ENCODE data around the gene CENPP. TPM values are rescaled to one million over a fixed set of nuclear protein-coding genes. Genes with fewer than 3 reads are reported as not detected.

Gene CENPP
- total RNA-seq, 2 experiments from 2014 or later, result 22.8 to 38.3 TPM

DNA sequence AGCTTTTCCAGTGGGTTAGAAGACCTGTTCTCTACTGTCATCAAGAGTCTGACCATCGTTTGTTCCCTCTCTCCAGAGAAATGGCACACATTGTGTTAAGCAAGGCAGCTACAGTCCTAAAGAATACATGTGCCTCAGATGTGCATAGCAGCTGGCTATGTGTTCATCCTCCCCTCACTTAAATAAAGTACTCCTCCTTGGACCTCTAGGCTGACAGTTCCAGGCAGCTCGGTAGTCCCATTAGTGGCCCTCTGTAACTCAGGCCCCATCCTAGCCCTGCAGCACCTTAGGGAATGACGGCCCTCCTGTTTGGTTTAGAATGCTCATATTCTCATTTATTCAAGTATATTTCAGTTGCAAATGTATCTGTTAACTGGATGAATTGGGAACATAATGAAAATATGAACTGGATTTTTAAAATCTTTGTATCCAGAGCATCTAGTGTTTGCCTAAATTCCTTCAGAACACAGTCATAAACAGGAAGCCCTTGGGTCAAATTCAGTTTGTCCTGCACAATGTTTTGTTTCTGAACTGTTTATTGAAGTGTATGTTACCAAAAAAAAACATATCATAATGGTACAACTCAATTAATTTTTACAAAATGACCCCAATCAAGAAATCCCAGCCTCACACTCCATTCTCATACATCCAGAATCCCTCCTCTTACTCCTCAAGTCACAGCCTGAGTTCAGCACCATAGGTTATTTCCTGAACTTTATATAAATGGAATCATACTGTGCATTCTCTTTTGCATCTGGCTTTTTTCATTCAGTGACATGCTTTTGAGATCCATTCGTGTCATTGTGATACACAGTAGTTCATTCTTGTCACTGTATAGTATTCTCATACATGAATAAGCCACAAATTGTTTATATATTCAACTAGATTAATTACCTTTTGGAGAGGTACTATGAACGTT, 158.1 kb downstream of the CENPP start:
- Mint-ChIP-seq H3K27ac (no peak overlapping the region), H3K36me3 (no peaks in the 10 kb centered on the region), H3K27me3 (no peaks in the 10 kb centered on the region), H3K9me3 (ENCODE audit: low read depth) (no peaks in the 10 kb centered on the region), H3K4me3 (no peak overlapping the region), H3K4me1 (peaks cover 8% of the 10 kb centered on the region)
- CTCF ChIA-PET, result no interaction called here
- DNase-seq (no peak), ATAC-seq (no peak)

DNA sequence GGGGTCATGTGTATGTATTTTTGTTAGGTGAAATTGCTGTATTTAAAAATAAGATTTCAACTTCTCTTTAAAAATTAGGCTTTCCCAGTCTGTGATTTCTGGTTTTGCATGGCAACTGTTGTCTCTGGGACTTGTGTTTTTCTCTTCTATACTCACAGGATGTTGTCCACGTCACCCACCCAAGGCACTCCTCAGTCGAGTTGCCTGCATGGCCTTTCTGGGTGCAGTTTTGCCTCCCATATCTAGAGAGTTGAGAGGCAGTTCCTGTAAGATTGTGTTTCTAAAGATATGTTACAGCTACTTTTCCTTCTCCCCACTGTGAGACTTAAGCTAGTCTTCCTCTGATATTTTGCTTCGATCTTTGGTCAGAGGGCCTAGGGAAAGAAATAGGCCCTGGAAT, 158.8 kb downstream of the CENPP start:
- Mint-ChIP-seq H3K4me3 (no peak overlapping the region), H3K27ac (no peak overlapping the region), H3K9me3 (ENCODE audit: low read depth) (no peaks in the 10 kb centered on the region), H3K4me1 (peaks cover 8% of the 10 kb centered on the region), H3K27me3 (no peaks in the 10 kb centered on the region), H3K36me3 (no peaks in the 10 kb centered on the region)
- DNase-seq (no peak), ATAC-seq (no peak)
- CTCF ChIA-PET, result no interaction called here

DNA sequence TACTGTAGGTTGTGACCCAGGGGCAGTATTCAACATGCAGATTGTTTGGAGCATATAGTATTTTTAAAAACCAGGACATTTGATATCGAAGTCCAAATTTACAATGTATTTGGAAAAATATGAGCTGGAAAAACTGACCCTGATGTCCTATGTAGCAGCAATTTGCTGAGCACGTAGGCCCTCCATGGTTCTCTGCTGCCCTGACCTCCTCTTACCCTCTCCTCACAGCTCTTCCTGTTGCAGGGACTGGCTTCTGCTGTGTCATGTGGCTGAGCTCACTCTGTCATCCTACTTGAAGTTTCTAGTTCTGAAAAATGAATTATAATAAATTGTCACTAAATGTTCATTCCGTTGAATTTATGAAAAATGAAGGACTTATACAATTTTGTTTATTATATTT, 160.6 kb downstream of the CENPP start:
- DNase-seq, result no peak
- H3K4me1 Mint-ChIP-seq, result peaks cover 2% of the 10 kb centered on the region
- no peaks in the 10 kb centered on the region for H3K36me3 Mint-ChIP-seq
- H3K27me3 Mint-ChIP-seq, result no peaks in the 10 kb centered on the region
- H3K4me3 Mint-ChIP-seq, result no peak overlapping the region
- H3K27ac Mint-ChIP-seq, result no peak overlapping the region
- CTCF ChIA-PET, result no interaction called here
- no peak for ATAC-seq
- H3K9me3 Mint-ChIP-seq (ENCODE audit: low read depth), result no peaks in the 10 kb centered on the region

DNA sequence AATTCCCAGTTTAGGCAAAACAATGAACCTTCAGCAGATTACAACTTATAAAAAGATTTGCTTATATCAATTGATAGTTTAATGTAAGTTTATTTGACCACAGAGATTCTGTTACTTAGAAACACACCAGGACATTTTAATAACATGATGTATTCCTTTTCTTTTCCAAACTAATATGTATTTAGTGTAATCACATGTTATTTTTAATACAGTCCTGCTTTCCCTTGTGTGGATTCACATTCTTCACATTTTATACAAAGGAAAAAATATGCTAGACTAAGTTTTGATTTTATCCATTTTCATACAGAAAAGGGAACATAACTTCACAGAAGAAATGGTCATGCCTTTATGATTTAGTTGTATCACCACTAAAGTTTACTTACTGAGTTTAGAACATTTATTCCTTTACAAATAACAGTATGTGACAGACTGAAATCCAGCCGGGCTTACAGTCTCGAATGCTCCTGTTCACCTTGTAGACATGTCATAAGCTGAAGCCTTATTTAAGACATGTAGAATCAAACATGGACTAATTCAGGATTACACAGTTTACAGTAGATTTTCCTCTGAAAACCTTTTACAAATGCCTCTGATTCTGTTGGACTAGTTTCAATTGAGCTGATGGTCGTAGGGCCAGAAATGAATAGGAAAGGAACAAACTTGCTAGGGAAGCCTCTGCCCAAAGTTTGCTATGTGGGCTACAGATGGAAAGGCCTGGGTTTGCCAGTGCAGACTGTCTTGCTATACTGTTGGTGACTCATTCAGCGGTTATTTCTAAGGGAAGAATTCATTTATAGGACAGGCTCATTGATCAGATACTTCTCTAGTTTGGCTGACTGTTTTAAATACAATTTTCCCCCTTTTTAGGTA, 163.2 kb downstream of the CENPP start:
- H3K27me3 Mint-ChIP-seq, result no peaks in the 10 kb centered on the region
- no peak overlapping the region for H3K27ac Mint-ChIP-seq
- no peak for DNase-seq
- no peaks in the 10 kb centered on the region for H3K36me3 Mint-ChIP-seq
- no peaks in the 10 kb centered on the region for H3K9me3 Mint-ChIP-seq (ENCODE audit: low read depth)
- ATAC-seq, result no peak
- H3K4me3 Mint-ChIP-seq, result no peak overlapping the region
- CTCF ChIA-PET, result no interaction called here
- H3K4me1 Mint-ChIP-seq, result peaks cover 2% of the 10 kb centered on the region

DNA sequence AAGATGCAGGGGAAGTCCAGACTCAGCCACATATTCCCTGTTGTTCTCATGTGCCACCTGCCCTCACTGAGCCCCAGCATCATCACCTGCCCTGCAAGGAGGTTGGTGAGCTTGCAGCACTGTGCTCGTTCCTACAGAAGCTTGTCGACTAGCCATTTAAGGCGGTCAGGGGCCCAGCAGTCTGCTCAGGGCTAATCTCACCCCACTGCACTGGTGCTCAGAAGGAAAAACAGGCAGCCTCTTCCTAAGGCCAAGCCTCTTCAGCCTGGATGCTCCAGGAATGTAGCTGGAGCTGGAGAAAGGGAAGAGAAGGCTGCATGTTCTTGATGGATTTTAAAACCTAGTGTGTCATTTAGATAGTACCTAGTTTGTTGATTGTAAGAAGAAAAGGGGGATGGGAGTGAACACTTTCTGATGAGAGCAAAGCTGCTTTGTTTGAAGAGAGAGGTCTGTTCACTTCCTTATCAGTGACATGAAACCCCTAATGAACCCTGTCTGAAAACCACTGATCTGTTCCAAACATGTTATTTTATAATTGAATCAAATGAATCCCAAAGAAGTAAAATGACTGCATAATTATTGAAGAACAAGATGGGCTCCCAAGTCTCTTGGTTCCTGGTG, 167.1 kb downstream of the CENPP start:
- H3K4me3 Mint-ChIP-seq, result no peak overlapping the region
- ATAC-seq, result no peak
- CTCF ChIA-PET, result no interaction called here

DNA sequence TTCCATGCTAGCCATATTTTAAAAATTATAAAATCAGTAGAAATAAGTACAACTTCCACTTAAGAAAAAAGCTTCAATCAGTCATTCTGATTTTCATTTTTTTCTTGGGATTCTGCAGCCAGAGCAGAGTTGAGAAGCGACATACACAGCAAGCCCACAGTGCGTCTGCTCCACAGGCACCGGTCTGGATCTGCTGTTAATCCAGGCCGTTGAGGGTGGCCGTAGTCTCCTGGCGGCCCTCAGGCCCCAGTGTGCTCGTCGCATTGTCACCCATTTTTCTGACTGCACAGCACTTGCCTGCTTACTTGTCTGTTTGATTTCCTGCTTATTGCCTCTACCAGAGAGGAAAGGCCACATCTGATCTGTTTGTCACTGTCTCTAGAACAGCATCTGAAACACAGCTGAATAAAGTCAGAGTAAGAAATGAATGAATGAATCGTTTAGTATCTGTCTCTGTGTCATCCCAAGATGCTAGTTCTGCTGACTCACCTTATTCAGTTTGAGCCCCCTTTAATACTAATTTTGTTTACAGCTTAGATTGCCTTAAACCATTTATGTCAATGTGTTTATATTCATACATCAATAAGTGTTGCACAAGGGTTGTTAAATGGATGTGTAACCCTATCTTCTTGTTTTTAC, 168.1 kb downstream of the CENPP start:
- CTCF ChIA-PET, result no interaction called here
- H3K27me3 Mint-ChIP-seq, result no peaks in the 10 kb centered on the region
- H3K36me3 Mint-ChIP-seq, result peaks cover 1% of the 10 kb centered on the region
- H3K9me3 Mint-ChIP-seq (ENCODE audit: low read depth), result no peaks in the 10 kb centered on the region
- peaks cover 3% of the 10 kb centered on the region for H3K4me1 Mint-ChIP-seq
- ATAC-seq (no peak), DNase-seq (no peak)
- H3K27ac Mint-ChIP-seq, result no peak overlapping the region
- H3K4me3 Mint-ChIP-seq, result no peak overlapping the region

More for the DNA sequence above, 167.1 kb downstream of the CENPP start:
- peaks cover 3% of the 10 kb centered on the region for H3K4me1 Mint-ChIP-seq
- no peaks in the 10 kb centered on the region for H3K27me3 Mint-ChIP-seq
- no peak overlapping the region for H3K27ac Mint-ChIP-seq
- DNase-seq, result no peak
- H3K36me3 Mint-ChIP-seq, result peaks cover 1% of the 10 kb centered on the region
- H3K9me3 Mint-ChIP-seq (ENCODE audit: low read depth), result no peaks in the 10 kb centered on the region

DNA sequence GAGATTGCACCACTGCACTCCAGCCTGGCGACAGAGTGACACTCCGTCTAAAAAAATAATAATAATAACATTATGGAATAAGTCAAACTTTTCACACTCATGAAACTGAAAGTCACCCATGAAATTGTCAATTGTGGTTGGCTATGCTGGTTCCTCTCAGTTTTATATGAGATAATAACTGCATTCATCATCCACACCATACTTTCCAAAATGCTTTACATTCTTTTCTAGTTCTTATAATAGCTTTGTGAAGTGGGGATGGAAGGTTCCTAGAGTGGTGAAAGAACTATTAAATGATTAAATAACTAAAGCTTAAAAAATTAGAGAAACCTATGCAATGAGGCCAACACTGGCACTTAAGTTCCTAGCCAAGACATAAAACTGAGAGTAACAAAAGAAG, 169.1 kb downstream of the CENPP start:
- peaks cover 3% of the 10 kb centered on the region for H3K4me1 Mint-ChIP-seq
- CTCF ChIA-PET, result no interaction called here
- no peaks in the 10 kb centered on the region for H3K9me3 Mint-ChIP-seq (ENCODE audit: low read depth)
- H3K27me3 Mint-ChIP-seq, result no peaks in the 10 kb centered on the region
- no peak overlapping the region for H3K4me3 Mint-ChIP-seq
- ATAC-seq, result no peak
- H3K27ac Mint-ChIP-seq, result no peak overlapping the region
- H3K36me3 Mint-ChIP-seq, result peaks cover 1% of the 10 kb centered on the region
- DNase-seq, result no peak

DNA sequence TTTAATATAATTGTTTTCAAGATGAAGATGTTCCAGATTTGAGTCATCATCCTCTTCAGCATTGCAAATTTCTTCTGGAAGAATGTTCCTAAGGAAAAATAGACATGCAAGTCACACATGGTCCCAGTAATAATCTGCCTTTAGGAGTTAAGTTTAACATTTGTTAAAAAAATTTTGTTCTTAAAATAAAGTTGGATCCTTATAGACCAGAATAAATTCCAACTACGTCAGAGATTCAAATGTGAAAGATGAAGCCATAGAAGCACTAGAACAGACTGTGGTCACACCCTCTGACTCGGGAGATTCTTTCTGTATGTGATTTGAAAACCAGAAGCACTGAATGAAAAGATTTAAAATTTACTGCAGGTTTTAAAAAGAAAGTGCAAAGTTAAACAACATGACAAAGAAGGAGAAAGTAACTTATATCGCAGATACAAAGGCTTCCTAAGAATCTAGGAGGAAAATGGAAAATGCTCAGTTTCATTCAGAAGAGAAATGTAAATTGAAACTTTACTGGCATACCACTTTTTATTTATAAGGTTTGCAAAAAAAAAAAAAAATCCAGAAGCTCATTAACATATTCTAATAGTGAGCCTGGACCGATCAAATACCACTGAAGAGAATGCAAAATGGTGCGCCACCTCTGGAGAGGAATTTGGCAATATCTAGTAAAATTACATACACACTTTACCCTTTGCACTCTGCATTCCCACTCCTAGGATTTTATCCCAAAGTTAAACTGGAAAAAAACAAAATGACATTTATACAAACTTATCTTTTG, 170.8 kb downstream of the CENPP start:
- peaks cover 1% of the 10 kb centered on the region for H3K36me3 Mint-ChIP-seq
- no peak overlapping the region for H3K27ac Mint-ChIP-seq
- ATAC-seq (no peak), DNase-seq (no peak)
- H3K27me3 Mint-ChIP-seq, result no peaks in the 10 kb centered on the region
- no peak overlapping the region for H3K4me3 Mint-ChIP-seq
- CTCF ChIA-PET, result no interaction called here
- peaks cover 1% of the 10 kb centered on the region for H3K4me1 Mint-ChIP-seq
- H3K9me3 Mint-ChIP-seq (ENCODE audit: low read depth), result no peaks in the 10 kb centered on the region

DNA sequence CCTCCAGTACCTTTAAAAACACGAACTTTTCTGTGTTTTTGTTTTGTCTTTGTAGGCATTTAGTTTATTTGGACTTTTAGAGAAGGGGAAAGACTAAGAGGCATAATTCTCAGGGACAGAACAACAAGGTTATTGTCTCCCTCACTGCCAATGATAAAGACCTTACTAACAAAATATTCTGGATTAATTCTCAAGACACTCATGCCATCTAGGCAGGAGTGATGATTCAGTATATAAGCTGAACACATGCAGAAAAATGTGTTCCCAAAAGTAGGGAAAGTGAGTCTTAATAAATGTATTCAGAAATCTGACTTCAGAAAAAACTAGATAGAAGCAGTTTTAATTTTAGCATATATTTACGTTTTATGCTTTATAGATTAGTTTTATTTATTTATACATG, 173.9 kb downstream of the CENPP start:
- ATAC-seq (no peak), DNase-seq (no peak)
- Mint-ChIP-seq H3K36me3 (peaks cover 1% of the 10 kb centered on the region), H3K27ac (no peak overlapping the region), H3K9me3 (ENCODE audit: low read depth) (no peaks in the 10 kb centered on the region), H3K4me3 (no peak overlapping the region), H3K4me1 (peaks cover 1% of the 10 kb centered on the region), H3K27me3 (no peaks in the 10 kb centered on the region)
- CTCF ChIA-PET, result no interaction called here

DNA sequence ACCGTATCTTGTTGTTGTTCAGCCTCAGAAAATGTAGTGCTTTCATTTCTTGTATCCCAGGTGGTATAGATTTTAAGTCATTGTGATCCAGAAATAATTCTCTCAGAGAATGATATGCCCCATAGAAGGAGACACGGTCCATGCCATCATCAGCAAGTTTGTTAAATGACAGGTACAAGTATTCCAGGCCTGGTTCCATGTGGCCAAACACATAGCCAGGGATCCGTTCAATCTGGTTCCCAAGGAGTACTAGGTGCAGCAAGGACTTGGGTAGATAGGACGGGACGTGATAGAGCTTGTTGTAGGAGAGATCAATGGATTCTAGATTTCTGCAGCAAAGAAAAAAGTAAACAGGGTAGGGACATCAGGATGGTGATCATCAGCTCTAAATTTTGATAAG, 175.0 kb downstream of the CENPP start:
- CTCF ChIA-PET, result no interaction called here

DNA sequence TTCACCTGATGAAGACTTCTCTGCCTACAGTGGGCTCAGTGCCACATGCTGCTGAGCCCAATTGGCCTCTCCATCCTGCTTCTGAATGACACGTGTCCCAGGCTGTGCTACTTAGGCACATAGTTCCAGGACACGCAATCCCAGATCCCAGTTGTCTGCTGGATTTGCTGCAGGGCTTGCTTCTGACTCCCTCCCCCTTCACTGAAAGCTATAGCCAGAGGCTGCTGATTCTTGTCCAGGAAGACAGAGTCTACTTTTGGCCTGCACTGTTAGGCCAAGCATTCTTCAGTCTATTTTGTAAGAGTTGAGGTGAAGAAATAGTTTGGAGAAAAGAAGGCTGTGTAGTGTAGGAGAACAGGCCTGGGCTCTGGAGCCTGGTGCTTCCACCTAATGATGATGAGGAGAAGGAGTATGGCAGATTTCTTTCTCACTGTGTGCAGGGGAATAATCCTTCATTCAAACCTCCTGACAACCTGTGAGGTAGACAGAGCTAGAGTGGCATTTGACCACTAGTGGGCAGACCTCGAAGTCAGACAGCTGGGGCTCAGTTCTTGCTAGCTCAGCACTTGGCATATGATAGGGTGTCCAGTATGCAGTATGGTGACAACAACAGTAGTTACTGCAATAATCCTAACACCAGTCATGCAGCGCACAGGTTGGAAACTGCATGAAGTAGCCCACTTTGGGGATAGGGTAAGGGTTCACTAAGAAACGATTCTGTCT, 176.1 kb downstream of the CENPP start:
- no peak overlapping the region for H3K27ac Mint-ChIP-seq
- no peak for DNase-seq

More for the DNA sequence above, 175.0 kb downstream of the CENPP start:
- ATAC-seq (no peak), DNase-seq (no peak)
- no peak overlapping the region for H3K4me3 Mint-ChIP-seq
- H3K27ac Mint-ChIP-seq, result no peak overlapping the region
- no peaks in the 10 kb centered on the region for H3K9me3 Mint-ChIP-seq (ENCODE audit: low read depth)
- no peaks in the 10 kb centered on the region for H3K27me3 Mint-ChIP-seq
- no peaks in the 10 kb centered on the region for H3K4me1 Mint-ChIP-seq
- H3K36me3 Mint-ChIP-seq, result peaks cover 1% of the 10 kb centered on the region

DNA sequence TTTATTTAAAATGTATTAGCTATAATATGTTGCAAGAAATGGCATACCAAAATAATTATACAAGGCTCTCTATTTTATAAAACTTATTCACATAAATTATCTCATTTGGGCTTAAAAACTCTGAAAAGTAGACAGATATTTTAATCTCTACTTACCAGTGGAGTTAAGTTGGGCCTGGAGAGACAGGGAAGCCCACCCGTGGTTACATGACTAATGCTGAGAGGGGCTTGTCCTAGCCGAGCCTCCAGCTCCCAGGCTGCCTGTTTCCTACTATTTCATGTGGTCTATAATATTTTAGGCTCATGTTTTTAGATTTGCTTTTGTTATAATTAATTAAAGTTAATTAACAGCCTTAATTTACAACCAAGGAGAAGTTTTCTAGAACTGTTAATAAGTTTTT, 177.4 kb downstream of the CENPP start:
- Mint-ChIP-seq H3K4me1 (peaks cover 5% of the 10 kb centered on the region), H3K4me3 (no peak overlapping the region), H3K27me3 (no peaks in the 10 kb centered on the region), H3K27ac (no peak overlapping the region), H3K9me3 (ENCODE audit: low read depth) (no peaks in the 10 kb centered on the region), H3K36me3 (no peaks in the 10 kb centered on the region)
- no peak for ATAC-seq
- DNase-seq, result no peak
- CTCF ChIA-PET, result no interaction called here

More for the DNA sequence above, 176.1 kb downstream of the CENPP start:
- Mint-ChIP-seq H3K4me1 (no peaks in the 10 kb centered on the region), H3K4me3 (no peak overlapping the region), H3K9me3 (ENCODE audit: low read depth) (no peaks in the 10 kb centered on the region), H3K27me3 (no peaks in the 10 kb centered on the region), H3K36me3 (peaks cover 1% of the 10 kb centered on the region)
- CTCF ChIA-PET, result no interaction called here
- ATAC-seq, result peak; percentile 68
